ENCODE data around the gene ZNF516. TPM values are rescaled to one million over a fixed set of nuclear protein-coding genes. Genes with fewer than 3 reads are reported as not detected.

Gene ZNF516
- total and polyA plus RNA-seq, 4 donors: 2.5 to 12.2 (median 7.6) TPM

GRCh38 chr18:76346490-76347130, 148.4 kb downstream of the ZNF516 start:
- TF ChIP-seq HNF4A (conservative IDR thresholded peaks at IDR 0.05) (no peak), TAF1 (conservative IDR thresholded peaks at IDR 0.05) (no peak), NR2F2 (IDR thresholded peaks at IDR 0.05) (no peak), FOXA2 (IDR thresholded peaks at IDR 0.05) (no peak), GABPA (IDR thresholded peaks at IDR 0.05 in 1 of 2, conservative IDR thresholded peaks at IDR 0.05 in 1 of 2) (no peak), FOXA1 (IDR thresholded peaks at IDR 0.05) (no peak), JUND (IDR thresholded peaks at IDR 0.05) (no peak), RAD21 (IDR thresholded peaks at IDR 0.05) (no peak)
- no peaks in the 10 kb centered on the region for H3K36me3 ChIP-seq (ENCODE audit: control insufficient read depth in 4 of 4, insufficient read depth in 3 of 4, low read depth in 1 of 4, low read length in 3 of 4)
- WGBS: 97% methylated on average over 29 of the region's 29 CpGs
- H3K4me3 ChIP-seq (ENCODE audit: low read depth in 1 of 3, low read length in 3 of 3): no peak overlapping the region
- H3K27ac ChIP-seq (ENCODE audit: low read depth in 1 of 2, low read length in 2 of 2): no peak overlapping the region
- no peaks in the 10 kb centered on the region for H3K9me3 ChIP-seq (ENCODE audit: control insufficient read depth in 4 of 4, low read length in 3 of 4)
- no peaks in the 10 kb centered on the region for H3K27me3 ChIP-seq (ENCODE audit: control insufficient read depth in 4 of 4, insufficient read depth in 4 of 4, low read length in 3 of 4)
- H3K9ac ChIP-seq (ENCODE audit: low read depth in 1 of 2, low read length in 2 of 2): no peak overlapping the region
- no peak for DNase-seq (ENCODE audit: low spot score)
- H3K4me1 ChIP-seq (ENCODE audit: control insufficient read depth in 4 of 4, insufficient read depth in 4 of 4, low read length in 3 of 4): peaks cover 3 to 21% (median 11%) of the 10 kb centered on the region in 4 donors

GRCh38 chr18:76345901-76346300, 149.1 kb downstream of the ZNF516 start:
- no peak overlapping the region for H3K4me3 ChIP-seq (ENCODE audit: low read depth in 1 of 3, low read length in 3 of 3)
- H3K36me3 ChIP-seq (ENCODE audit: control insufficient read depth in 4 of 4, insufficient read depth in 3 of 4, low read depth in 1 of 4, low read length in 3 of 4): no peaks in the 10 kb centered on the region
- H3K9me3 ChIP-seq (ENCODE audit: control insufficient read depth in 4 of 4, low read length in 3 of 4): no peaks in the 10 kb centered on the region
- no peak overlapping the region for H3K9ac ChIP-seq (ENCODE audit: low read depth in 1 of 2, low read length in 2 of 2)
- H3K4me1 ChIP-seq (ENCODE audit: control insufficient read depth in 4 of 4, insufficient read depth in 4 of 4, low read length in 3 of 4): peaks cover 3 to 21% (median 11%) of the 10 kb centered on the region in 4 donors
- TF ChIP-seq, protein P1, sequence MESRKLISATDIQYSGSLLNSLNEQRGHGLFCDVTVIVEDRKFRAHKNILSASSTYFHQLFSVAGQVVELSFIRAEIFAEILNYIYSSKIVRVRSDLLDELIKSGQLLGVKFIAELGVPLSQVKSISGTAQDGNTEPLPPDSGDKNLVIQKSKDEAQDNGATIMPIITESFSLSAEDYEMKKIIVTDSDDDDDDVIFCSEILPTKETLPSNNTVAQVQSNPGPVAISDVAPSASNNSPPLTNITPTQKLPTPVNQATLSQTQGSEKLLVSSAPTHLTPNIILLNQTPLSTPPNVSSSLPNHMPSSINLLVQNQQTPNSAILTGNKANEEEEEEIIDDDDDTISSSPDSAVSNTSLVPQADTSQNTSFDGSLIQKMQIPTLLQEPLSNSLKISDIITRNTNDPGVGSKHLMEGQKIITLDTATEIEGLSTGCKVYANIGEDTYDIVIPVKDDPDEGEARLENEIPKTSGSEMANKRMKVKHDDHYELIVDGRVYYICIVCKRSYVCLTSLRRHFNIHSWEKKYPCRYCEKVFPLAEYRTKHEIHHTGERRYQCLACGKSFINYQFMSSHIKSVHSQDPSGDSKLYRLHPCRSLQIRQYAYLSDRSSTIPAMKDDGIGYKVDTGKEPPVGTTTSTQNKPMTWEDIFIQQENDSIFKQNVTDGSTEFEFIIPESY (IDR thresholded peaks at IDR 0.05): no peak
- TF ChIP-seq, protein P2, sequence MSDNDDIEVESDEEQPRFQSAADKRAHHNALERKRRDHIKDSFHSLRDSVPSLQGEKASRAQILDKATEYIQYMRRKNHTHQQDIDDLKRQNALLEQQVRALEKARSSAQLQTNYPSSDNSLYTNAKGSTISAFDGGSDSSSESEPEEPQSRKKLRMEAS (IDR thresholded peaks at IDR 0.05): no peak
- TF ChIP-seq TAF1 (conservative IDR thresholded peaks at IDR 0.05): no peak
- no peak for TF ChIP-seq SP1 (IDR thresholded peaks at IDR 0.05)
- TF ChIP-seq HNF4A (conservative IDR thresholded peaks at IDR 0.05): no peak
- TF ChIP-seq, protein P3, sequence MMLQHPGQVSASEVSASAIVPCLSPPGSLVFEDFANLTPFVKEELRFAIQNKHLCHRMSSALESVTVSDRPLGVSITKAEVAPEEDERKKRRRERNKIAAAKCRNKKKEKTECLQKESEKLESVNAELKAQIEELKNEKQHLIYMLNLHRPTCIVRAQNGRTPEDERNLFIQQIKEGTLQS (IDR thresholded peaks at IDR 0.05): no peak
- TF ChIP-seq, protein P4, sequence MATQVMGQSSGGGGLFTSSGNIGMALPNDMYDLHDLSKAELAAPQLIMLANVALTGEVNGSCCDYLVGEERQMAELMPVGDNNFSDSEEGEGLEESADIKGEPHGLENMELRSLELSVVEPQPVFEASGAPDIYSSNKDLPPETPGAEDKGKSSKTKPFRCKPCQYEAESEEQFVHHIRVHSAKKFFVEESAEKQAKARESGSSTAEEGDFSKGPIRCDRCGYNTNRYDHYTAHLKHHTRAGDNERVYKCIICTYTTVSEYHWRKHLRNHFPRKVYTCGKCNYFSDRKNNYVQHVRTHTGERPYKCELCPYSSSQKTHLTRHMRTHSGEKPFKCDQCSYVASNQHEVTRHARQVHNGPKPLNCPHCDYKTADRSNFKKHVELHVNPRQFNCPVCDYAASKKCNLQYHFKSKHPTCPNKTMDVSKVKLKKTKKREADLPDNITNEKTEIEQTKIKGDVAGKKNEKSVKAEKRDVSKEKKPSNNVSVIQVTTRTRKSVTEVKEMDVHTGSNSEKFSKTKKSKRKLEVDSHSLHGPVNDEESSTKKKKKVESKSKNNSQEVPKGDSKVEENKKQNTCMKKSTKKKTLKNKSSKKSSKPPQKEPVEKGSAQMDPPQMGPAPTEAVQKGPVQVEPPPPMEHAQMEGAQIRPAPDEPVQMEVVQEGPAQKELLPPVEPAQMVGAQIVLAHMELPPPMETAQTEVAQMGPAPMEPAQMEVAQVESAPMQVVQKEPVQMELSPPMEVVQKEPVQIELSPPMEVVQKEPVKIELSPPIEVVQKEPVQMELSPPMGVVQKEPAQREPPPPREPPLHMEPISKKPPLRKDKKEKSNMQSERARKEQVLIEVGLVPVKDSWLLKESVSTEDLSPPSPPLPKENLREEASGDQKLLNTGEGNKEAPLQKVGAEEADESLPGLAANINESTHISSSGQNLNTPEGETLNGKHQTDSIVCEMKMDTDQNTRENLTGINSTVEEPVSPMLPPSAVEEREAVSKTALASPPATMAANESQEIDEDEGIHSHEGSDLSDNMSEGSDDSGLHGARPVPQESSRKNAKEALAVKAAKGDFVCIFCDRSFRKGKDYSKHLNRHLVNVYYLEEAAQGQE (IDR thresholded peaks at IDR 0.05): no peak
- no peak for TF ChIP-seq YY1 (IDR thresholded peaks at IDR 0.05)
- H3K27me3 ChIP-seq (ENCODE audit: control insufficient read depth in 4 of 4, insufficient read depth in 4 of 4, low read length in 3 of 4): no peaks in the 10 kb centered on the region
- DNase-seq (ENCODE audit: low spot score): no peak
- H3K27ac ChIP-seq (ENCODE audit: low read depth in 1 of 2, low read length in 2 of 2): no peak overlapping the region
- 67% methylated on average over 4 of the region's 4 CpGs for WGBS

All from liver (tissue), 9 donors.